SK-MEL-5 (cell line): ENCODE data around the gene NET1. TPM values are rescaled to one million over a fixed set of nuclear protein-coding genes. Genes with fewer than 3 reads are reported as not detected.
"Not testable (repeated sequence)": the region's sequence is repeated elsewhere in the genome, so short reads cannot be mapped to it uniquely, and the experiment has no call there.

Source experiments
- DNase-seq: peaks from one replicate; pipeline ENCODE4 v3.0.0-alpha.2; 2016; ENCODE audit warnings: low read depth, low spot score
- in situ Hi-C: cut with HindIII; loops from 2 replicates; pipeline ENCODE4 v1.10.0; 2016; ENCODE audit warnings: low sequenced_read_pairs, high pct_unique_total_duplicates, low pct_unique_long_range_greater_than_20kb
- polyA plus RNA-seq, 2 experiments: library from polyadenylated mRNA; depleted of rRNA; stranded (reverse); fragments of >200 nt; gene quantifications; 2 replicates each; pipeline ENCODE4 v1.2.3, GENCODE V29; 2015
- total RNA-seq: library from RNA; depleted of rRNA; stranded (reverse); fragments of >200 nt; shearing (Covaris generic); gene quantifications from 2 replicates; pipeline ENCODE4 v1.2.3, GENCODE V29; 2014; rRNA removed

NET1 gene
- total RNA-seq = 12.9 and 13.4 TPM in 2 replicates
- polyA plus RNA-seq (2015; cell fraction: cytosol; rRNA removed) = 13.0 and 17.8 TPM in 2 replicates
- 13.2 and 14.6 TPM in 2 replicates for polyA plus RNA-seq (2015; cell fraction: nucleus; rRNA removed)

GRCh38 chr10:5412277-5412941 is at the start of gene NET1:
Gene NET1 (plus strand): TSS chr10:5412557. CDS start chr10:5412693, 136 bp downstream.
- DNase-seq = peak; percentile 81
- in situ Hi-C loops = no loop called here

- in situ Hi-C loops = no loop called here
- no peak for DNase-seq
Measured at GRCh38 chr10:5362873-5363272, 49.5 kb upstream of the NET1 start.

- DNase-seq = no peak
- in situ Hi-C loops = no loop called here
Measured at GRCh38 chr10:5364374-5364773, 48.0 kb upstream of the NET1 start.

- in situ Hi-C loops = no loop called here
Measured at GRCh38 chr10:5364890-5365338, 47.4 kb upstream of the NET1 start, which contains the start of gene UCN3. Gene UCN3 (plus strand): TSS chr10:5364966. CDS start chr10:5373721, 8,755 bp downstream.

GRCh38 chr10:5365928-5366327 is 46.4 kb upstream of the NET1 start:
- in situ Hi-C loops = no loop called here
- no peak for DNase-seq

More at GRCh38 chr10:5364890-5365338, 47.4 kb upstream of the NET1 start, which contains the start of gene UCN3:
- DNase-seq = no peak

- no peak for DNase-seq
- in situ Hi-C loops = no loop called here
Measured at GRCh38 chr10:5369362-5370158, 42.8 kb upstream of the NET1 start.

- in situ Hi-C loops = no loop called here
- no peak for DNase-seq
Measured at GRCh38 chr10:5370493-5371352, 41.6 kb upstream of the NET1 start.

- no peak for DNase-seq
- in situ Hi-C loops = no loop called here
Measured at GRCh38 chr10:5373307-5373706, 39.0 kb upstream of the NET1 start.

- no peak for DNase-seq
- in situ Hi-C loops = no loop called here
Measured at GRCh38 chr10:5373891-5374611, 38.3 kb upstream of the NET1 start.

- in situ Hi-C loops = no loop called here
Measured at GRCh38 chr10:5376450-5376849, 35.9 kb upstream of the NET1 start.

GRCh38 chr10:5379202-5379601 is 33.2 kb upstream of the NET1 start:
- in situ Hi-C loops, DNase-seq: not testable (repeated sequence)

More at GRCh38 chr10:5376450-5376849, 35.9 kb upstream of the NET1 start:
- DNase-seq = no peak

GRCh38 chr10:5380395-5380794 is 32.0 kb upstream of the NET1 start:
- in situ Hi-C loops, DNase-seq: not testable (repeated sequence)

- no peak for DNase-seq
- in situ Hi-C loops = no loop called here
Measured at GRCh38 chr10:5381187-5381586, 31.2 kb upstream of the NET1 start.

GRCh38 chr10:5385224-5385623 is 27.1 kb upstream of the NET1 start:
- DNase-seq = no peak
- in situ Hi-C loops = no loop called here

GRCh38 chr10:5387169-5387568 is 25.2 kb upstream of the NET1 start:
- no peak for DNase-seq
- in situ Hi-C loops = no loop called here

GRCh38 chr10:5390607-5391205 is 21.7 kb upstream of the NET1 start:
- in situ Hi-C loops = no loop called here

GRCh38 chr10:5391790-5392189 is 20.6 kb upstream of the NET1 start:
- DNase-seq = no peak
- in situ Hi-C loops = no loop called here

More at GRCh38 chr10:5390607-5391205, 21.7 kb upstream of the NET1 start:
- no peak for DNase-seq
